ENCODE results near the gene GTF2IRD1.

- TF ChIP-seq, protein P1, sequence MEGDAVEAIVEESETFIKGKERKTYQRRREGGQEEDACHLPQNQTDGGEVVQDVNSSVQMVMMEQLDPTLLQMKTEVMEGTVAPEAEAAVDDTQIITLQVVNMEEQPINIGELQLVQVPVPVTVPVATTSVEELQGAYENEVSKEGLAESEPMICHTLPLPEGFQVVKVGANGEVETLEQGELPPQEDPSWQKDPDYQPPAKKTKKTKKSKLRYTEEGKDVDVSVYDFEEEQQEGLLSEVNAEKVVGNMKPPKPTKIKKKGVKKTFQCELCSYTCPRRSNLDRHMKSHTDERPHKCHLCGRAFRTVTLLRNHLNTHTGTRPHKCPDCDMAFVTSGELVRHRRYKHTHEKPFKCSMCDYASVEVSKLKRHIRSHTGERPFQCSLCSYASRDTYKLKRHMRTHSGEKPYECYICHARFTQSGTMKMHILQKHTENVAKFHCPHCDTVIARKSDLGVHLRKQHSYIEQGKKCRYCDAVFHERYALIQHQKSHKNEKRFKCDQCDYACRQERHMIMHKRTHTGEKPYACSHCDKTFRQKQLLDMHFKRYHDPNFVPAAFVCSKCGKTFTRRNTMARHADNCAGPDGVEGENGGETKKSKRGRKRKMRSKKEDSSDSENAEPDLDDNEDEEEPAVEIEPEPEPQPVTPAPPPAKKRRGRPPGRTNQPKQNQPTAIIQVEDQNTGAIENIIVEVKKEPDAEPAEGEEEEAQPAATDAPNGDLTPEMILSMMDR (conservative IDR thresholded peaks at IDR 0.05 in 1 of 2, IDR thresholded peaks at IDR 0.05 in 1 of 2; ENCODE audit: low read depth in 1 of 2, low read length in 2 of 2): no peak
- no peak for TF ChIP-seq EZH2 (IDR thresholded peaks at IDR 0.05; ENCODE audit: low read length, missing control alignments)
These were observed 33.7 kb upstream of the GTF2IRD1 start for GRCh38 chr7:74420006-74420405.
